Transverse colon (tissue), 3 donors: ENCODE measurements around the gene MRPL32.

Source experiments
- EP300 ChIP-seq: sonication (generic); formaldehyde crosslinking; IDR thresholded peaks from one replicate; pipeline ENCODE4 v1.6.1; 2017; ENCODE audit warnings: antibody characterized with exemption, low read depth
- POLR2A ChIP-seq: fragments of 450-650 bp; IDR thresholded peaks from one replicate; pipeline ENCODE4 v1.6.1; 2016; ENCODE audit warnings: antibody characterized with exemption, mild to moderate bottlenecking, moderate library complexity
- TF ChIP-seq, protein P1 (sequence below), 5 experiments: fragments of 200-600 bp in 3 of 5; fragments of 450-650 bp in 2 of 5; sonication (generic) in 3 of 5; IDR thresholded peaks; 1 replicate in 2 of 5; 2 replicates in 3 of 5; pipeline ENCODE4 v1.5.1; 2016 to 2017; ENCODE audit warnings: antibody characterized with exemption in 5 of 5, inconsistent platforms in 3 of 5, mild to moderate bottlenecking in 2 of 5, moderate library complexity in 1 of 5

DNA sequence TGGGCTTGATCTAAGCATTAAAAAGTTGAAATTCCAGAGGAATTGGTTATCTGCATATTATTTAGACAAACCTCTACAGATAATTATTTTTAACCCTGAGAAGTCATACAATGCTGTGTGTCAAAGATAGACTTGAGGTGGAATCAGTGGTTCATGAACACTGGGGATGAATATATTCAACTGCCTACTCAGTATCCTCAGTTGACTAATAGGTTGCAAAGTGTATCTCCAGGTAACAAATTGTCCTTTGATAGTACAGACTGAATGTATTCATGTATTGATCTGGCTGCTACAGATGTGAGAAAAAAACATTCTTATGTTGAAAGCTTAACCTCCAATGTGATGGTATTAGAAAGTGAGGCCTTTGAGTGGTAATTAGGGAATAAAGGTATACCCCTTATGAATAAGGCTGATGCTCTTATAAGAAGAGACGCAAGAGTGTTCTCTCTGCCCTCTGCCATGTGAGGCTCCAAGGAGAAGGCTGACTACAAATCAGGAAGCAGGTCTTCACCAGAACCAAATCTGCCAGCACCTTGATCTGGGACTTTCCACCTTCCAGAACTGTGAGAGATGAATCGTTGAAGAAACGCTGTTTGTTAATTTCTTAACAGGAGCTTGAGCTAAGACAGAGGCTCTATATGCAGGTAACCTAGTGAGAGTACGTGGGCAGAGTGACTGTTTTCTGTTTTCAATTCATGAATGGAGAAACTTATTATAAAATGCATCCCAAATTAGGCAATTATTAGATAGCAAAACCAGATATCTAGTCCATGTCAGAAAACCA, 7.5 kb downstream of the MRPL32 start:
- TF ChIP-seq POLR2A (no peak), EP300 (no peak)
- TF ChIP-seq, protein P1, sequence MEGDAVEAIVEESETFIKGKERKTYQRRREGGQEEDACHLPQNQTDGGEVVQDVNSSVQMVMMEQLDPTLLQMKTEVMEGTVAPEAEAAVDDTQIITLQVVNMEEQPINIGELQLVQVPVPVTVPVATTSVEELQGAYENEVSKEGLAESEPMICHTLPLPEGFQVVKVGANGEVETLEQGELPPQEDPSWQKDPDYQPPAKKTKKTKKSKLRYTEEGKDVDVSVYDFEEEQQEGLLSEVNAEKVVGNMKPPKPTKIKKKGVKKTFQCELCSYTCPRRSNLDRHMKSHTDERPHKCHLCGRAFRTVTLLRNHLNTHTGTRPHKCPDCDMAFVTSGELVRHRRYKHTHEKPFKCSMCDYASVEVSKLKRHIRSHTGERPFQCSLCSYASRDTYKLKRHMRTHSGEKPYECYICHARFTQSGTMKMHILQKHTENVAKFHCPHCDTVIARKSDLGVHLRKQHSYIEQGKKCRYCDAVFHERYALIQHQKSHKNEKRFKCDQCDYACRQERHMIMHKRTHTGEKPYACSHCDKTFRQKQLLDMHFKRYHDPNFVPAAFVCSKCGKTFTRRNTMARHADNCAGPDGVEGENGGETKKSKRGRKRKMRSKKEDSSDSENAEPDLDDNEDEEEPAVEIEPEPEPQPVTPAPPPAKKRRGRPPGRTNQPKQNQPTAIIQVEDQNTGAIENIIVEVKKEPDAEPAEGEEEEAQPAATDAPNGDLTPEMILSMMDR (IDR thresholded peaks at IDR 0.05) = no peak
